Esophagus muscularis mucosa (tissue), 4 donors: Measurements from ENCODE around the gene CLTB. TPM values are rescaled to one million over a fixed set of nuclear protein-coding genes. Genes with fewer than 3 reads are reported as not detected.

Source experiments
- DNase-seq: peaks from one replicate; pipeline ENCODE4 v3.0.0-alpha.2; 2017; ENCODE audit errors: extremely low spot score
- H3K27ac ChIP-seq, 4 donors: fragments of 200-600 bp; sonication (generic); replicated peaks in 1 of 4; 1 replicate in 3 of 4; 2 replicates in 1 of 4; pipeline ENCODE4 v1.5.1; 2016 to 2019; ENCODE audit warnings: mild to moderate bottlenecking in 1 of 4
- H3K27me3 ChIP-seq, 4 donors: fragments of 200-600 bp; sonication (generic); one replicate each; pipeline versions ENCODE4 v1.5.1 to v1.6.0; 2016 to 2019
- H3K36me3 ChIP-seq, 4 donors: fragments of 200-600 bp; sonication (generic); one replicate each; pipeline ENCODE4 v1.5.1; 2016 to 2019
- H3K4me1 ChIP-seq, 4 donors: fragments of 200-600 bp; sonication (generic); one replicate each; pipeline ENCODE4 v1.5.1; 2016 to 2019
- H3K4me3 ChIP-seq, 4 donors: fragments of 200-600 bp; sonication (generic); 1 replicate in 2 of 4; 2 replicates in 2 of 4; pipeline ENCODE4 v1.5.1; 2016 to 2019; ENCODE audit warnings: mild to moderate bottlenecking in 4 of 4, moderate library complexity in 1 of 4
- H3K9me3 ChIP-seq, 4 donors: fragments of 200-600 bp; sonication (generic); 1 replicate in 3 of 4; 2 replicates in 1 of 4; pipeline ENCODE4 v1.5.1; 2016 to 2019
- CTCF ChIP-seq, 3 experiments: fragments of 200-600 bp in 2 of 3; fragments of 450-650 bp in 1 of 3; sonication (generic) in 2 of 3; IDR thresholded peaks; one replicate each; pipeline ENCODE4 v1.5.1; 2017 to 2019; ENCODE audit warnings: antibody characterized with exemption in 3 of 3, mild to moderate bottlenecking in 2 of 3, moderate library complexity in 1 of 3
- EP300 ChIP-seq: sonication (generic); formaldehyde crosslinking; IDR thresholded peaks from one replicate; pipeline ENCODE4 v1.6.1; 2017; ENCODE audit warnings: antibody characterized with exemption
- POLR2A ChIP-seq: fragments of 450-650 bp; IDR thresholded peaks from one replicate; pipeline ENCODE4 v1.6.1; 2017; ENCODE audit warnings: antibody characterized with exemption, moderate library complexity, mild to moderate bottlenecking, low read depth
- POLR2AphosphoS5 ChIP-seq, 2 donors: sonication (generic); formaldehyde crosslinking; IDR thresholded peaks; one replicate each; pipeline ENCODE4 v1.6.1; 2017; ENCODE audit warnings: antibody characterized with exemption in 2 of 2
- WGBS: methylation state at CpG from one replicate; pipeline ENCODE4 v1.1.5; 2018; 5-methylcytosine and 5-hydroxymethylcytosine counted together
- intact Hi-C: fragments of 100-400 bp; cut with DNase I; formaldehyde crosslinking; loops from one replicate; pipeline ENCODE4 v1.15.1; 2023
- total RNA-seq, 4 donors: library from RNA; depleted of rRNA; stranded (reverse); fragments of >200 nt; gene quantifications; one replicate each; pipeline versions ENCODE4 v1.1.0 to v1.2.1, GENCODE V29; 2016

Gene CLTB
- total RNA-seq, 4 donors from 2014 or later, result 220 to 267 (median 239) TPM

- peaks cover 0 to 3% (median under 1%) of the 10 kb centered on the region in 4 donors for H3K4me1 ChIP-seq
- TF ChIP-seq POLR2A, result no peak
- no peak for TF ChIP-seq EP300
- TF ChIP-seq POLR2AphosphoS5 (IDR thresholded peaks at IDR 0.05), result no peak
- no peak for TF ChIP-seq CTCF (IDR thresholded peaks at IDR 0.05)
- DNase-seq, result no peak
- H3K27me3 ChIP-seq, result peaks cover 0 to 12% (median 0%) of the 10 kb centered on the region in 4 donors
- H3K36me3 ChIP-seq, result no peaks in the 10 kb centered on the region
- no peak overlapping the region for H3K27ac ChIP-seq
- WGBS, result 76% methylated on average over 10 of the region's 10 CpGs
- no peak overlapping the region for H3K4me3 ChIP-seq
- H3K9me3 ChIP-seq, result no peaks in the 10 kb centered on the region
- intact Hi-C loops, result no loop called here
Observed at GRCh38 chr5:176440927-176441706, 24.8 kb upstream of the CLTB start.

- no peak for DNase-seq
- Histone ChIP-seq H3K9me3 (no peaks in the 10 kb centered on the region), H3K4me1 (peaks cover 0 to 3% (median 0%) of the 10 kb centered on the region in 4 donors), H3K4me3 (no peak overlapping the region), H3K27me3 (peaks cover 0 to 12% (median 0%) of the 10 kb centered on the region in 4 donors), H3K27ac (no peak overlapping the region), H3K36me3 (no peaks in the 10 kb centered on the region)
- intact Hi-C loops, result no loop called here
- TF ChIP-seq POLR2A (no peak), EP300 (no peak), POLR2AphosphoS5 (IDR thresholded peaks at IDR 0.05) (no peak), CTCF (IDR thresholded peaks at IDR 0.05) (no peak)
- 82% methylated on average over 12 of the region's 12 CpGs for WGBS
Observed at GRCh38 chr5:176438959-176439757, 22.8 kb upstream of the CLTB start.

GRCh38 chr5:176436656-176437055 lies 20.3 kb upstream of the CLTB start:
- peaks cover 0 to 19% (median 0%) of the 10 kb centered on the region in 4 donors for H3K27me3 ChIP-seq
- H3K4me1 ChIP-seq, result peaks cover 0 to 3% (median 0%) of the 10 kb centered on the region in 4 donors
- no peak overlapping the region for H3K27ac ChIP-seq
- DNase-seq, result no peak
- no peaks in the 10 kb centered on the region for H3K36me3 ChIP-seq
- no peaks in the 10 kb centered on the region for H3K9me3 ChIP-seq
- 60% methylated on average over 5 of the region's 5 CpGs for WGBS
- TF ChIP-seq CTCF (IDR thresholded peaks at IDR 0.05) (no peak), POLR2AphosphoS5 (IDR thresholded peaks at IDR 0.05) (no peak), POLR2A (no peak), EP300 (no peak)
- intact Hi-C loops, result no loop called here
- H3K4me3 ChIP-seq, result no peak overlapping the region

GRCh38 chr5:176432707-176433106 lies 16.4 kb upstream of the CLTB start:
- no peak for DNase-seq

More at GRCh38 chr5:176432707-176433106, 16.4 kb upstream of the CLTB start:
- Histone ChIP-seq H3K4me1 (peaks cover 0 to 3% (median 0%) of the 10 kb centered on the region in 4 donors), H3K27ac (no peak overlapping the region), H3K9me3 (no peaks in the 10 kb centered on the region), H3K36me3 (no peaks in the 10 kb centered on the region), H3K4me3 (no peak overlapping the region), H3K27me3 (peaks cover 0 to 7% (median 0%) of the 10 kb centered on the region in 4 donors)
- TF ChIP-seq POLR2A (no peak), CTCF (IDR thresholded peaks at IDR 0.05) (no peak), EP300 (no peak), POLR2AphosphoS5 (IDR thresholded peaks at IDR 0.05) (no peak)
- intact Hi-C loops, result no loop called here
- 71% methylated on average over 5 of the region's 5 CpGs for WGBS
